AG10803 (cell line): ENCODE measurements around the gene SHKBP1.
"Not testable (repeated sequence)": the region's sequence is repeated elsewhere in the genome, so short reads cannot be mapped to it uniquely, and the experiment has no call there.

Experiments used
- DNase-seq: peaks from one replicate; pipeline ENCODE4 v3.0.0; 2010; ENCODE audit warnings: low read depth
- H3K4me3 ChIP-seq: 2 replicates; pipeline ENCODE4 v1.5.1; 2011; ENCODE audit warnings: mild to moderate bottlenecking, low read length, control low read depth
- CTCF ChIP-seq: conservative IDR thresholded peaks from 2 replicates; pipeline ENCODE4 v1.5.1; 2011; ENCODE audit warnings: mild to moderate bottlenecking, low read length, control low read depth, inconsistent platforms

Gene SHKBP1

GRCh38 chr19:40585982-40586422 lies 9.3 kb downstream of the SHKBP1 start:
- DNase-seq, result no peak
- no peak overlapping the region for H3K4me3 ChIP-seq
- TF ChIP-seq CTCF, result no peak

GRCh38 chr19:40586611-40587010 lies 9.9 kb downstream of the SHKBP1 start:
- no peak for TF ChIP-seq CTCF
- DNase-seq, result no peak
- no peak overlapping the region for H3K4me3 ChIP-seq

GRCh38 chr19:40588110-40588854 lies 11.6 kb downstream of the SHKBP1 start:
- DNase-seq, result no peak
- H3K4me3 ChIP-seq, result no peak overlapping the region
- no peak for TF ChIP-seq CTCF

GRCh38 chr19:40588926-40589569 lies 12.4 kb downstream of the SHKBP1 start:
- no peak for DNase-seq
- no peak for TF ChIP-seq CTCF
- H3K4me3 ChIP-seq, result no peak overlapping the region

GRCh38 chr19:40589591-40590429 lies 13.1 kb downstream of the SHKBP1 start:
- no peak overlapping the region for H3K4me3 ChIP-seq
- DNase-seq, result no peak
- no peak for TF ChIP-seq CTCF

- no peak for TF ChIP-seq CTCF
- no peak overlapping the region for H3K4me3 ChIP-seq
- DNase-seq, result no peak
Measured at GRCh38 chr19:40590464-40591265, 14.0 kb downstream of the SHKBP1 start.

GRCh38 chr19:40591724-40592123 lies 15.1 kb downstream of the SHKBP1 start:
- not testable (repeated sequence) for H3K4me3 ChIP-seq, DNase-seq
